IPS-11a (cell line): ENCODE results near the gene ARMC2.
A peak's percentile ranks its signal among the peaks of the same experiment; 100 is the strongest.

ENCODE experiments used
- H3K4me3 ChIP-seq: one replicate; pipeline ENCODE4 v1.5.1; 2013; ENCODE audit warnings: low read depth, low read length, control low read depth

ARMC2 gene

DNA sequence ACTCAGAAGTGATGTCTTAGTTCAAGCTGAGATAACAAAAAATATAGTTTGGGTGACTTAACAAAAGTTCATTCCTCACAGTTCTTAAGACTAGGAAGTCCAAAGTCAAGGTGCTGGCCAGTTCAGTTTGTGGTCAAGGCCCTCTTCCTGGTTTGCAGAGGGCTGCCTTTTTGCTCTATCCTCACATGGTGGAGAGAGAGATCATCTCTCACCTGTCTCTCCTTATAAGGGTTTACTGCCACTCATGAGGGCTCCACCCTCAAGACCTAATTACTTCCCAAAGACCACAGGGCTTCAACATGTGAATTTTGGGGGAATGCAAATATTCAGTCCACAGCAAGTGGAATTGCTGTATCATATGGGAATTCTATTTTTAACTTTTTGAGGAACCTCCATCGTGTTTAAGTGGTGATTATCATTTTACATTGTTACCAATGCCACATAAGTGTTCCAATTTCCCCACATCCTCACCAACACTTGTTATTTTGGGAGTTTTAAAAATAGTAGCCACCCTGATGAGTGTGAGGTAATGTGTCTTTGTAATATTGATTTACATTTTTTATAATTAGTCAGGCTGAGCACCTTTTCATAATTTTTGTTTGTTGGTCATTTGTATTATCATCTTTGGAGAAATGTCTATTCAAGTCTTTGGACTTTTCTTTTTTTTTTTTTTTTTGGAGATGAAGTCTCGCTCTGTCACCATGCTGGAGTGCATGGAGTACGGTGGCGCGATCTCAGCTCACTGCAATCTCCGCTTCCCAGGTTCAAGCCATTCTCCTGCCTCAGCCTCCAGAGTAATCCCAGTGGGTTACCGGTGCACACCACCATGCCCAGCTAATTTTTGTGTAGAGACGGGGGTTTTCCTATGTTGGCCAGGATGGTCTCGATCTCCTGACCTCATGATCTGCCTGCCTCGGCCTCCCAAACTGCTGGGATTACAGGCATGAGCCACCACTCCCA is 134.2 kb downstream of the ARMC2 start:
- no peak overlapping the region for H3K4me3 ChIP-seq

DNA sequence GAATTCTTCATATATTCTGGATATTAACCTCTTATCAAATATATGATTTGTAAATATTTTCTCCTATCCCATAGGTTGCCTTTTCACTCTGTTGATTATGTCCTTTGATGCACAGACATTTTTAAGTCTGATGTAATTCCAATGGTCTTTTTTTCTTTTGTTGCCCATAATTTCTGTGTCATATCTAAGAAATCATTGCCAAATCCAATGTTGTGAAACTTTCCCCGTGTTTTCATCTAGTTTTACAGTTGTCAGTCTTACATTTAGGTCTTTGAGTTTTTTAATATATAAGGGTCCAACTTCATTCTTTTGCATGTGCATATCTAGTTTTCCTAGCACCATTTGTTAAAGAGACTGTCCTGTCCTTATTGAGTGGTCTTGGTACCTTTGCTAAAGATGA is 134.9 kb downstream of the ARMC2 start:
- no peak overlapping the region for H3K4me3 ChIP-seq

- H3K4me3 ChIP-seq: no peak overlapping the region
These were observed 137.1 kb downstream of the ARMC2 start for GRCh38 chr6:108985301-108985700.

DNA sequence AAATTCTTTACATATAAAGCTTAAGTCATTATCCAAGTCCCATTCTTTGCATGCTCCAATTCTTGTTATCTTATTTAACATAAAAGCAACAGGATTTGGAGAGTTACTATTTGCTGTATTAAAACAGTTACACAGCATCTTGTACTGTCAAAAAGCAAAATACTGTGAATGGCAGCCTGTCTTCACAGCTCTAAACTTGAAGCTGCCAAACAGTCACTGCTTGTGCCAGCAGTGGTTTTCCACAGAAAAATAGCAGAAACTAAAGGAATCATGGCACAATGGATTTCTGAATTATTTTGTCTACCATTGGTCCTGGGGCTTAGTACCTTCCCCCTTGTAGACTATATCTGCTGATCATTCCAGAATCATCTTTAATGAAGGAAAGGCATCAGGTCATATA is 138.9 kb downstream of the ARMC2 start:
- H3K4me3 ChIP-seq: no peak overlapping the region

DNA sequence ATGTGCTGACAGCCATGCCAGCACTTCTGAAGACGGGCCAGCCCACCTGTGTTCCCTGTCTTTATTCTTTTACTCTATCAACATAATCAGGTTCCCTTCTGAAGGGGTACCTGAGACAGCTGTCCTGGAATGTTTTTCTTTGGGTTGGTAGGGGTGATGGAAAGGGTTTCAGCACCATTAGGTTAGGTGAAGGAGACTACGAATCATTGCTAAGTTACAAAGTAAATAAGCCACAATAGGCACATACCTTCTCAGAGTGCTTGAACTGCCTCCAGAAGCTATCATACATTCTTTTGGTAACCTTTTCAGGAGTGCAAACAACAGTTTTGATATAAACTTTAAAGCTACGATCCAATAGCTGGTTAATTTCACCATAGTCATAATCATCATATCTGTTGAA is 140.1 kb downstream of the ARMC2 start:
- H3K4me3 ChIP-seq: no peak overlapping the region

DNA sequence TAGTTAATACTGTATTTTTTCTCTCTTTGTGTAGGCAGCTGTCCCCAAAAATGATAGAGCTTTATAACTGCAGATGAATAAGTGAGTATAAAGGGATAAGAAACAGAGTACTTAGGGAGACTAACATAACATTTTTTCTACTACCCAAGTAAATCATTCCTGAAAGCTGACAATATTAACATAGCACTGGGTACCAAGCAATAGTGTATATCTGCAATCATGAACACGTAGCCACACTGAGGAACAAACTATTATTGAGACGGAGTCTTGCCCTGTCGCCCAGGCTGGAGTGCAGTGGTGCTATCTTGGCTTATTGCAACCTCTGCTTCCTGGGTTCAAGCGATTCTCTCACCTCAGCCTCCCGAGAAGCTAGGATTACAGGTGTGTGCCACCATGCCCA is 140.5 kb downstream of the ARMC2 start:
- no peak overlapping the region for H3K4me3 ChIP-seq

DNA sequence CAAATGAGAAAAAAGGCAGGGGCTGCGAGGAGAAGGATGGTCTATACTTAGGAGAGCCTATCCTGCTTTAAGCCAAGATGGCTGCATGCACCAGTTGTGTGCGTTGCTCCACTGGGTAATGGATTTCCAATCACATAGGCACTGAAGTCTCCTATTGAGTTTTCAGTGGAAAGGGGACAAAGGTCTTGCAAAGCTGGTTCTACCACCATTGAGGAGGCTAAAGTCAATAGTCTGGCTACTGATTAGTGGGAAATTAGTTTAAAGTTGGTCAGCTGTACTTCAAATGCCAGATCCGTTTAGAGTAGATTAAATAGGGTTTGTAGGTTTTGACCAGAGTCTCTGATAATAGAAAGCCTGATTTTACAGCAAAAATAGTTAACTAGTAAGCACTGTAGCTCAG is 141.5 kb downstream of the ARMC2 start:
- H3K4me3 ChIP-seq: no peak overlapping the region

GRCh38 chr6:108993876-108994275 is 145.7 kb downstream of the ARMC2 start:
- no peak overlapping the region for H3K4me3 ChIP-seq

DNA sequence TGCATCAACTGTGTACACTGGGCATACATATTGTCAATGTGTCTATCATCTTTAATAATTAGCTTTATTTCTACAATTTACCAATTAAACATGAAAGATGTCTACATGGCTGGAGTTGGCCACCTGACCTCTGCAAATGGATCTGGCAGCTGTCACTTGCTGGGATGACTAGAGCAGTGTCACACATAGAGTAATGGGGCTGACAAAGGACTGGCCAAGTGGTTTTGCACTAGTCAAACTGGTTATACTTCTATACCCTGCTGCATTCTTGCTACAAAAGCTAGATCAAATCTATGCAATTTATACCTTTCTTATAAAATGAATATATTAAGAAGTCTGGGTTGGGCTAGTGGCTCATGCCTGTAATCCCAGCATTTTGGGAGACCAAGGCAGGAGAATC is 147.1 kb downstream of the ARMC2 start:
- no peak overlapping the region for H3K4me3 ChIP-seq

DNA sequence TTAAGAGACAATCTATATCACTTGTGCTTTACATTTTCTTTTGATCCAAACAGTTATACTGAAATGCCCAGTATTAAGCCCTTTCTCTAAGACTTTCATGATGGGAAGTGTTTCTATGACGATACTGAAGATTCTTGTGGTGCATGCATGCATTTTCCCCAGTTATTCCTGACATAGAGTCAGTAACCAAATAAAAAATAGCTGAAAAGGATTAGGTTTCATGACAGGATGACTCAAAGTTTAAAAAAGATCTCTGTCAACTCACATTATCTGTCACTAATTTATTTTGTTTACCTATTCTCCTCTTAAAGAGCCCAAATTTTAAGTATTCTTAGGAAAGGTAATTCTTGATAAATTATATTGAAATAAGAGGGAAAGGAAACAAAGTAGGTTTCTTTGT is 148.0 kb downstream of the ARMC2 start:
- H3K4me3 ChIP-seq: no peak overlapping the region

DNA sequence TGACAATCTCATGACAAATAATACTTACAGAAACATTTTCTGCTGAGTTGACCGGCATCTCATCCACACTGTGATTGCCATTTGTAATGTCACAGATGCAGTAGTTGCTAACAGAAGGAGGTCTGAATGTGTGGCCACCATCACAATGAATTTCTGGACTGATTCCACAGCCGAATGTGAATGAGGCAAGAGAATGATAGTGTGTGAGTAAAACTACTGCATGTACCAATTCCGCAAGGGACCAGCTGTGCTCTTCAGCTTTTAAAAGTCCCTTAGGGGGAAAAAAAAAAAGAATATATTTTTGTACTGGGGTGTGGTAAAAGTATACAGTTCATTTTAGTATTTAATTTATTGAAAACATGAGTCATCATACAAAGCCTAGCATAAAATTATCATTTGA is 150.3 kb downstream of the ARMC2 start:
- no peak overlapping the region for H3K4me3 ChIP-seq

- H3K4me3 ChIP-seq: no peak overlapping the region
These were observed 151.2 kb downstream of the ARMC2 start for GRCh38 chr6:108999428-108999827.

- no peak overlapping the region for H3K4me3 ChIP-seq
These were observed 152.1 kb downstream of the ARMC2 start for GRCh38 chr6:109000289-109000688.

DNA sequence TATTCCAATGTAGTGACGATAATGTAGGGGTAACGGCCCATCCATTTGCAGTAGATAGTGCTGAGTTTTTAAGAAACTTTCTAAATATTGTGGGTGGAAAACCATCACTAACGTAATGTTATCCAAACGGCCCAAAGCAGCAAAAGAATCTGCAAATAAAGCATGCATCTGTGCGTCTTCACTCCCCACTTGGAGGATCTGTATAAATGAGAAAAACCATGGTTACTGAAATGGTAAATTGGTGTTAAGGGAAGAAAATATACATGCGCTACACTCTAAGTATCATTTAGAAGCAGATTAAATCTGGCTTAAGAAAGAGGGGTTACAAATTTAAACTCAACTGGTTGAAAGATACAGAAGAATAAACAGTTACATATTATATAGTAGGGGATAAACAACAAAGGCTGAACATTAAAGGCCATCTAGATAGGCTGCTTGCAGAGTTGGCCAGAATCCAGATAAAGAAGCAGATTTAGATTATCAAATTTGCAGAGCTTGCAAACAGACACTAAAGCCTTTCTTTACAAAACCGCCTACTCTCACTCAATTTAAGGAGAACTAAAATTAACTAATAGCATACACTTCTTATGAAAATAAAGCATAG is 153.2 kb downstream of the ARMC2 start:
- H3K4me3 ChIP-seq: no peak overlapping the region

DNA sequence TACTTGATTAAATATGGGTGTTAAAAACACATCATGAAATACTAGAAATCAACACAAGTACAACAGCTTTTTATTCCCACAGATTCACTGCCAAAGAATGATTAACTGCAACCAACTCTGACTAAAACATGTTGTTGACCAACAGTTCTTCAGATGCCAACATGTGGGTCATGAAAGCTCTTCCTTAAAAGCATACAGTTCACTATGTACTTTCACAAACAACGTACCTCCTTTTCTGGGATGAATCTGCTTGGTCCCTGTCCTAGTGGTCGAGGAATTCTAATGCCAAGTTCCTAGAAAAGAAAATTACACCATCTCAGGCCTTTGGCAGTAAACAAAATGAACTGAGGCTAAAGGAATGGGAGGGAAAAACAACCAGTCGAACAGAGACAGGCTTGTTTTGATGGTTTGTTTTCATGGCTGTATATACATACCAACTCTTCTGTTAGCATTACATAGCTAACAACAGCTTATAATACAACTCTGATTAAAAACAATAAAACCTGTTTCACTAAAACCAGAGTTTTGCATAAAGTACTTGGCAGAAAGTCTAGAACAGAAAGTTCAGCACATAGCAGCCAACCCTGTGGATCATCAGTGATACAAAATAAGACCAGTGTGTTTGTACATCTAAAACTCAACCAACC is 154.0 kb downstream of the ARMC2 start:
- no peak overlapping the region for H3K4me3 ChIP-seq

DNA sequence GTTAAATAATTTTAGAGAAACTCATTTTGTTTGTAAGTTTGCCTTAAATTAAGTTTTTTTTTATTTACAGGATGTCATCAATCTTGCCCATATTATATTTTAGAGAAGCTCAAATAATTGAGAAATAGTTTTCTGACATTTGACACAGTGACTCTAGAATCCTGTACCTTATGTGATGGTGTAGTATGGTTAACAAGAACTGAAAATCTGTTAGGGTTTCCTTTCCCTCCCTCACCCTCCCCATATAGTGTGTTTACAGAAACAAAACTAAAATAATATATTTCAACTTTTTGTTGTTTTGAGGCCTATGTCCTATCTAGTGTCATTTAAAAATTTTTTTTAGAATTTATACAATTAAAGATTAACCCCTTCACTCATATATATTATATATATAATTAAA is 154.7 kb downstream of the ARMC2 start:
- H3K4me3 ChIP-seq: no peak overlapping the region

GRCh38 chr6:109006818-109007217 is 158.6 kb downstream of the ARMC2 start:
- no peak overlapping the region for H3K4me3 ChIP-seq

DNA sequence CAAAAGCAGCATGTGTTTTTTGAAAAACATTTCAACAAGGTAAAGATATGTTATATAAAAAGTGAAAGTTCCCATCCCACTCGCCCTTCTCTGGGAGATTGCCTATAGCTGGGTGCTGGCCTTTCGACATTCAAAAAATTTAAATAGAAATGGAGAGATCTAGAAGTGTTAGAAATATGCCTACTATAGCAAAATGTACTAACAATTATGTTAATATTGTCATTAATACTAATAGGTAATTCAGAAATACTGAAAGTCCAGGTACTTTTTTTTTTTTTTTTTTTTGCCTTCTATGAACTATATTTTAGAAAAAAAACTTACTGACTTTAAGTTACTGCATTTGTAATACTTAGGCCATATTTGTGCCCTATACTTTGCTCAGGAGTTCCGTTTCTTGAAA is 159.3 kb downstream of the ARMC2 start:
- peak overlapping the region; percentile 82 for H3K4me3 ChIP-seq

DNA sequence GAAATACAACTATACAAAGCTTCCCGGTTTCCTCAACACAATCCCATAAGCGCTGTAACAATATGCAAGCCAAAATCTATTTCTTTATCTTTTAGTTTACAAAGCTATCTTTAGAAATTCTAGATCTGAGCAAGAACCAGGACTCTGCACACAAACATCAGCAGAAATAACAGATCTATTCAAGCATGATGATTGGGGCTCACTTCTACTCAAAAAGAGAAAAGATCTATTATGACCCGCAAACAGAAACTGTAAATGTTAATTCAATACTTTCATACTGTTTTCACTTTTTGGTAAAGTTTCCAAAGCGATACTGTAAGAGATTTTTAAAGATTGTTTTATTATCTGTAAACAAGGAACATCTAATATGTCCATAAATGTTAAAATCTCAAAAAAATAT is 159.8 kb downstream of the ARMC2 start:
- peak overlapping the region; percentile 82 for H3K4me3 ChIP-seq

DNA sequence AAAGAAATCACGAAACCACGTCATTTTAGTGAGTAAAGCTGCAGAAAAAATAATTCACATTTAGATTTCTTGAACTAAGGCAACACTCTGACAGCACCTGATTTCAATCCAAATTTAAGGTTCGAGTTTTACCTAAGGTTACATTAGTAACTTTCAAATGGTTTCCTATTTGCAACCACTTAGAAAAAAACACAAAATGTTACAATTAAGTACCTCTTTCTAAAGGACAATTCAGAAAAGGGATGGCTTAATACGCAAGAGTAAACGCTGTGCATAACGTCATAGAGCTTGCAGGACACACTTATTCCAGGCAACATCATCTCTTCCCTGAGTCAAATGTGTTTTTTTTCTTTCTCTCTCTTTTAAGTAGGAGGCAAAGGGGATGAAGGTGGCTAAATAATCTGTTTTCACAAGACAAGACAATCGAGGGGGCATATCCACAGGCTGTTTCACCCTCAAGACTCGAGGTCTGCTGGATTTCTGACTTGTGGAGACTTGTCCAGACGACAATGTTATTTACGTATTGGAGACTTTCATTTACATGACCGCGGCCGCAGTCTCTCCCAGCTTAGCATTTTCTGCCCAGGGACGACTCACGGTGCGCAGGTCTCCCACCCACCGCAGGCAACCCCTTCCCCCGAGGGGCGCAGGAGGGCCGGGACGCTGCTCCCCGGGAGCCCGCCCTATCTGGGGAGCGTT is 160.5 kb downstream of the ARMC2 start:
- H3K4me3 ChIP-seq: peak overlapping the region; percentile 82

DNA sequence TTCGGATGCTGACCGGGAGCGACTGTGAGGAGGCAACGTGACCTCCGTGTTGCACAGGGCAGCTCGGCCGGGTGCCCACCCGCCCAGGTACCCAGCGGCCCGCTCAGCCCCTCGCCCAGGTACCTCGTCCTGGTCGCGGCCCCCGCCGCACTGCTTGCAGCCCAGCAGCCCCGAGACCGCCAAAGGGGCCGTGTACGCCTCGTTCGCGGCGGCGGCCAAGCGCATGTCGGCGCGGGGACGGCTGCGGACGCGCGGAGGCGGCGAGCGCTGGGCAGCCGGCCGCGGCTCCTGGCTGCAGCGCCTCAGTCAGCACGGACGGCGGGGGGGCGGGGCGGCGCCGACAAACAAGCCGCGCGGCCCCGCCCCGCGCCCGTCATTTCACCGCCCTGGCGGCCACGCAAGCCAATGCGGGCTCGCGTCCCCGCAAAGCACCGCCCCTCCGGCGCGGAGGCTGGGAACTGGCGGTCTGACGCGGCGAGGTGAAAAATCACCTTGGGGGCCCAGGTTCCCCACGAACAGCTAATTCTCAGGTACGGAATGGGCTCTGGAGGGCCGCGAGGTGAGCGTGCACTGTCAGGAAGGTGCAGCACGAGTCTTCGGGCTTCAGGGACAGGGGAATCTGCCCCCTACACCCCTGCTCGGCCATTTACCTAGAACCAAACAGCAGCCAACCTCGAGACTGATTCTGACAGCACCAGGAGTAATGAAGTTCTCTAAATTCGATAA is 161.2 kb downstream of the ARMC2 start:
- H3K4me3 ChIP-seq: peak overlapping the region; percentile 82
